Embryonic facial prominence (tissue), 1 donor: Measurements from ENCODE around the gene MCTP1.

Source experiments
- DNase-seq: peaks from one replicate; pipeline ENCODE4 v3.0.0-alpha.2; 2016; ENCODE audit errors: extremely low spot score

MCTP1 gene

DNA sequence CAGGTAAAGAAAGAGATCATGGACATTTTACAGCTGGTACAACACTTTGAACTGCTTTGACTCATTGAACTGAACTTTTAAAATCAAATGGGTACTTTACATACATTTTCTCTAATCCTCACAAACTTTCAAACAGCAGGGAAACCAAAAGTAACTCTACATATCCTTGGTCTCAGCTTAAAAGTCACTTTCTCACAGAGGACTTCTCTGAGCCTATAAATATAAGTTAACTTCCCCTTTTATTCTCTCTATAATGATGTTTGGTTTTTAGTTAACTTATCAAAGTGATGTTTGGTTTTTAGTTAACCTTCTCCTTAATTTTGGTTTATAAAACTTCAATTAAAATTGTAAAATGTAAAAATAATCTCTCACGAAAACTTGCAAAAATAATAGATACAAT is 209.8 kb downstream of the MCTP1 start:
- DNase-seq, result no peak

DNA sequence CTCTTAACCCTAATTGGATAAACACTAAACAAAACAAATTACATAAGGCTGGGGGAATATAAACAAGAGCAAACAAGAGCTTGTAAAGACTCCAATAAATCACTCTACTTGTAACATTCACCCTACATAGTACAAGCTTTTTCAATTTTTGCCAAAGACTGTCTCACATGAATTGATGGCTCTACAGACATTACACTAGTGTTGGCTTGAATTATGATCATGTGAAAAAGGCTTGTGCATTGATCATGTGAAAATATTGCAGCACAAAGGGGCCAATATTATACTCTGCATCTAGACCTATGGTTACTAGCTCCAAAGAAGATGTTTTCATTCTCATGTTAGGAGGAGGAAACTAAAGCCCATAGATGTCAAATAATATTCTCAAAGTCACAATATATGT is 212.6 kb downstream of the MCTP1 start:
- DNase-seq, result no peak

DNA sequence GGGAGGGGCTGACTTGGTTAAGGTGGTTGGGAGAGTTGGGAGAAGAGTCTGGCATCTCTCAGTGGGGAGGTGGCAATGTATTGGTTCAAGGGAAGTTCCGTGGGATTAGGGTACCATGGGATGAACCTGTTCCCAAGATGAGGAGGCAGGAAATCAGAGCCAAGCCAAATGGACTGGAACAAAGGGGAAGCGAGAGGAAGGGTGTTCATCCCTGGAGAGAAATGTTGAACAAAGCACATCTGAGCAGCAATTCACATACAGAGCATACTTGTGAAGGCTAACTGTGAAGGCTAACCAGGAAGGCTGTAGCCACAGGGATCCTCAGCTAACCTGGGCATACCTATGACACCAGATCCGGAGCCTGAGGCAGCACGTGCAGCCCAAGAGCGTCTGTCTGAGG is 214.0 kb downstream of the MCTP1 start:
- DNase-seq, result no peak

DNA sequence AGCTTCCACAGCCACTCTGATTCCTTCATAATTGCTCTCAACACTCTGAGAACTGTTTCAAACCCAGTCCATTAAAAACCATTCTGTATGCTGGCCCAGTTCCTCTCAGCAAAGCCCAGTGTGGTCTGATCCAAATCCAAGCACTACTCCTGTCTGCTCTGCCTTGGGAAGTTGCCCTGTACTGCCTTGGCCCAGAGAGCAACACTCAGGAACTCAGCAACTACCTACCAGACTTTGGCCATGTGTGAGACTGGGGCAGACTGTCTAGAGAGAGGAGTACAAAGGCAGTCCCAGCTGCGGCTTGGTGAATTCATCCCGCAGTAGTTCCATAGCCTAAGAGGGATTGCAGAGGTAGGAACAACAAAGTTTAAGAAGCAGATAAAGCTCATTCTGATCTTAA is 214.4 kb downstream of the MCTP1 start:
- no peak for DNase-seq

DNA sequence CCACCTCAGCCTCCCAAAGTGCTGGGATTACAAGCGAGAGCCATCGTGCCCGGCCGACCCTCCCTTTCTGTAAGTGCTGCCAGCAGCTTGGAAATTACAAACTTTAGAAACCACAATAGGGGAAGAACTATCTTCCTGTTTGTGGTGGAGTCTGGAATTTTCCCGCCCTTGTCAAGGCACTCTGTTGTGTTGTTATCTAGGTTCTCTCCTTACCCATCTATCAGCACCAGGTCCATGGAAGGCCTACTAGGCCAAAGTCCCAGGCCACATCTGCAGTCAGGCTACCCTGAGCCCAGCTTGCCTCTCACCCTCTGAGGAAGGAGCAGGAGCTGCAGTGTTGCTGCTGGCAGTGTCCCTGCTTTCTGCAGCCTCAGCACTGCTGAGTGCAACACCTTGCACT is 214.9 kb downstream of the MCTP1 start:
- DNase-seq, result no peak

DNA sequence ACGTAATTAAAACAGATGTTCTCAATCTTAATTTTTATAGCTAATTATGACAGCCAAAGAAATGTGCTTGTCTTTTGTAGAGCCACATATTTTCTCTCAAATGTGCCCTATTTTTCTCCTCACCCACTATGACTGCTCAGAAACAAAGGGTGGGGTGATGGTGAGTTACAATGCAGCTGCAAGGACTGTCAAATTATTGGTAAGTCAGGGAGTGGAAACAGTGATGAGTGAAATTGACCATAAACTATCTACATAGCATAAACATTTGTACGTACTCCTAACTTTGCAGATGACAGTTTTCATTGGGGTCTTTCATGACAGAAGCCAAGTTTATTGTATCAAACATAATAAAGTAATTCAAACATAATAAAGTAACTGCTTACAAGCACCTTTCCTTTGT is 215.9 kb downstream of the MCTP1 start:
- no peak for DNase-seq

DNA sequence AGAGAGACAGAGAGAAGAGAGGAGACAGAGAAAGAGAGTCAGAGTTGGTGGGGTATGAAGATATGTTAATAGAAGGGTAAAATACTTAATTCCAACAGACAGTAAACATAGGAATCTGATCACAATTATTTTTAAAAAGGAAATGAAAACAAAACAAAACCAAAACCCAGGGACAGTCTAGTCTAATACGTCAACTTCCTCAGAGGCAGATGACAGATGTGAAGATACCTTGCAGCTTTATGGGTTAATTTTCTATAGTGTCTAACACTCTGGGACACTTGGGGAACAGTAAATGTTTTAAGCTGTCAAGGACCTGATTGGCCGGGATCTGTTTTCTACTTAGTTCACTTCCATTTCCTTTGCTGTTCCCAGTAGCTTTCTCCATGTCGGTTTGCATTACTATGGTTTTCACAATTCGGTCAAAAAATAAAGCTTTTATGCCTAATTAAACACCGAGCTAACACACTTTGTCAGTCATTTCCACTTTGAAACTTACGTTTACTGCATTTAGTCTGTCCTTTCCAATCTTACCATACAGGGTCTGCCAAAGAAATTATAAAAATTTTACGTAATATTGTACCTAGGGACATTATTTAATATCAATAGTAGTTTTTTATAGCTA is 216.5 kb downstream of the MCTP1 start:
- DNase-seq, result no peak

DNA sequence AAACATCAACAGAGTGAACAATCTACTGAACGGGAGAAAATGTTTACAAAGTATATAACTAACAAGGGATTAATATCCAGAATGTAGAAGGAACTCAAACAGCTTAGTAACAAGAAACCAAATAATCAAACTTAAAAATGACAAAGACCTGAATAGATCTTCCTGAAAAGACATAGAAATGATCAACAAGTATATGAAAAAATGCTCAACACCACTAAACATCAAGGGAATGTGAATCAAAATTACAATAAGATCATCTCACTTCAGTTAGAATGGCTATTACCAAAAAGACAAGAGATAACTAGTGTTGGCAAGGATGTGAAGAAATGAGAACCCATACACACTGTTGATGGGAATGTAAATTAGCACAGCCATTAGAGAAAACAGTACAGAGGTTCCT is 218.8 kb downstream of the MCTP1 start:
- no peak for DNase-seq

DNA sequence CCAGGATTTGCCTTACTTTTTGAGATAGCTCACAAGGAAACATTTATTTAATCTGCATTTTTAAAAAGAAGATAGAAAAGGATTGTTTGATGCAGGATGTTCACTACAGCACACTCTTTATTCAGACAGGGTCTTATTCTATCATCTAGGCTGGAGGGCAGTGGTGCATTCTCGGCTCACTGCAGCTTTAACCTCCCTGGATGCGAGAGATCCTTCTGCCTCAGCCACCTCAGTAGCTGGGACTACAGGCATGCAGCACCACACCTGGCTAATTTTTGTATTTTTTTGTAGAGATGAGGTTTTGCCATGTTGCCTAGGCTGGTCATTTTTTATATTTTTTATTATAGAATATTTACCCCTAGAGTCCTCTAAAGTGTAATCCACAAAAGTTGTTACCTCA is 221.4 kb downstream of the MCTP1 start:
- DNase-seq, result no peak

DNA sequence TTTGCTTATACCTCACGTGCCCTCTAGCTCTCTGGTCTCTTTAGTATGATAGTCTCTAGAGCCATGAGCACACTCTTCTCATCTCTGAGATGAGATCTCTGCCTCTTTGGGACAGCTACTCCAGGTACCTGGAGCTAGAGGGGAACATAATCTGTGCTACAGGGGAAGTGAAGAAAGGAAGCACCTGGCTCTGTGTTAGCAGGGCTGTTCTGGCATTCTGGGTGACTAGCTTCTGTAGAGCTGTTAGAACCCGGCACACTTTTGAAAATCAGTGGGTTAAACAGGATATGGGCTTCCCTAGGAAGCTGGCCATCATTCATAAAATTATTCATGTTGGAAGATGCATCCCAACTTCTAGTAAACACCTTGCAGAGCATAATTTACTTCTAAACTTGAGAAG is 224.8 kb downstream of the MCTP1 start:
- no peak for DNase-seq

DNA sequence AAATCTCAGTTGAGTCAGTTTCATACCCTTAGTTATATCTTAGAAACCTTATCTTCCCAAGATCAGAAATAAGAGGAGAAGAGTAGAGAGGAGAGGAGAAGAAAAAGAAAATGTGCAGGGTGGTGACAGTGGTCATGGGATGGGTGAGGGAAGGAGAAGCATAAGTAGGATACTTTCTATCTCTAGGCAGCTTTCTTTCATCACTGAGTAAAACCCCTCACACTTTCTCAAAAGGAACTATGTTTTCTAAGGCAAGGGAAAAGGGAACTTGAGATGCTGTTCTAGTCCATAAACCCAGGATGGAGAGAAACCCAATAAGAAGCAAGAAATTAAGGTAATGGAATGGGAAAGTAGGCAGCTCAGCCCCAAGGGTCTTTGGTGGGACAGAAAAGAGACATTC is 225.3 kb downstream of the MCTP1 start:
- DNase-seq, result no peak

DNA sequence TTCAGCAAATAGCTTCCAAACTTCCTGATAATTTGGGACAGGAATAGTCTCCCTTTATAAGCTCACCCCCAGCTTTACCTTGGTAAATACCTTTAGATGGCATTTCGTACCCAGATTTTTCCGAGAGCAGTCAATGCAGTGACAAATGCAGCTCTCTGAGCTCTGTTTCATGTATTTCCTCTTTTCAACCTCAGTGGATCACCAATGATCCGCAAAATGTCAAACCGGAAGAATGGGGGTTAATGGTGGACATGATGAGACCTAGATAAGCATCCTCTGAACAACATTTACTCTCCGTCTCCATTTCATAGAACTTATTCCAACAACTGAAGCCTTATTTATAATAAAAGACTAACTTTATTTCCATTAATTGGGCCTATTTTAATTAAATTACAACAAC is 227.3 kb downstream of the MCTP1 start:
- DNase-seq, result no peak

DNA sequence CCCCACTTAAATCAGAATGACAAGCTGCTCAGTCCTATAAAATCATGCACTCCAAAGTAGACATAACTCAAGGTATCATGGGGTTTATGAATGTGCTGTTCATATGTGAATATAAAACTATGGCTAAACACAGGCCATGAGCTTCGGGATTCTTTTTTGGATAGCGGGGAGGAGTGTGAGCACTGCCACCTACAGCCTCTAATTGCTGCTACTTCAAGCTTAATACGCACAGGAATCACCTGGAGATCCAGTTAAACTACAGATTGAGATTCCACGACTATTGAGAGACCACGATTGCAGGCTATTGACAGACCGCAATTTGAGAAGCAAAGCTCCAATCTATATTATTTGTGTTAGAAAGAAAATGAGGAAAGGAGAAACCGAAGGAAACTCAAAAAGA is 231.6 kb downstream of the MCTP1 start:
- DNase-seq, result no peak

DNA sequence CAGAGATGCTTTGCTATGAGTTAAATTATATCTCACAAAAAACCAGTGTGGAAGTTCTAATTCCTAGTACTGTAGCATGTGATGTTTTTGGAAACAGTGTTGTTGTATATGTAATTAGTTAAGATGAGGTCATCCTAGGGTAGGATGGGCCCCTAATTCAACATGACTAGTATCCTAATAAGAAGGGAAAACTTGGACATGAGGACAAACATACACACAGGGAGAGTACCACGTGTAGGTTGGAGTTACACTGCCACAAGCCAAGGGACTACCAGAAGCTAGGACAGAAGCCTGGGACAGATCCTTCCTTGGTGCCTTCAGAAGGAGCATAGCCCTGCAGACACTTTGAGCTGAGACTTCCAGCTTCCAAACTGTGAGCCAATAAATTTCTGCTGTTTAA is 234.2 kb downstream of the MCTP1 start:
- no peak for DNase-seq

DNA sequence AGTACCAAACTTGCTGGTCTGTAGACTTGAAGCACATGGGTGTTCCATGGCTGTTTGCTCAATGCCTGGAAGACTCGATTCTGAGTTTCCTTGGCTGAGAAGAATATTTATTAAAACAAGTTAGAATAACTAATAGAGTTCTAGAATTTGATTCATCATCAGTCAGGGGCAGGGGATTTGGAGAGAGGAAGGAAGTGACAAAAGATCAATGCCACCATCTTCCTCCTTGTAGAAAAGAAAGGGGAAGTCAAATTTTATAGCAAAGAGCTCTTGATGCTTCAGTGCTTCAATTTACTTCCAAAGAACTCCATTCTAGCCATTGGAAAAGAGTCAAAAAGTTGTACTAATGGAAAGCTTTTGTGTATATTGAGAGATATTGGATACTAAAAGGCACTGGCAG is 236.3 kb downstream of the MCTP1 start:
- DNase-seq, result no peak

DNA sequence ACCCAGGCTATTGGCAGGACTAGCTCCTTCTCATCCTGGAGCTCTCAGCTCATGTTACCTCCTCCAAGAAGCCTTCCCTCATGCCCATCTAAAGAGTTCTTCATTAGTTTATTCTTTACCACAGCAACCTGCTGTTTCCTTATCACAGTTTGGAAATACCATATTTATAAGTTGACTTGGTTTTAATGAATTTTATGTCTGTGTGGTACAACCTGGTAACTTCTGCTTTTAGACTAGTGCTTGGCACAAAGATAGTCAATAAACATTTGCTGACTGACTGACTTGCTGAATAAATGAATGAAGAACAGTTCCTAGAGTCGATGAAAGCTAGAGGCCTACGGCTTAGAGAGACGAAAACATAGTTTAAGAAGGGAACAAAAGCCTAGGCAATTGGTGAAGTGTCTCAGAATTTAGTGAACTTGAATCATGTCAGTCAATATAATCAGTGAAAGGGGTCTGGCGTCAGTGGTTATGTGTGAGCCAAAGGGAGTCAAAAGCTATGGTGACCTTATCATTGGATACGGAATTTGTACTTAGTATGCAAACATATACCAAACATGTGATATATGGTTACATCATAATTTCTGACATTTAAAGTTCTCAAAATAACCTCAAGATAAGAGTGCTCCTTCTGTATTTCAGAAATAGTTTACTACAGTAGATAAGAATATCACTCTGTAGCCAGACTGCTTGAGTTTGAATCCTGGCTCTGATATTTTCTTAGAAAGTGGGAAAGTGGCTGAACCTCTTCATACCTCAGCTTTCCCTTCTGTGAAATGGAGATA is 239.5 kb downstream of the MCTP1 start:
- no peak for DNase-seq

DNA sequence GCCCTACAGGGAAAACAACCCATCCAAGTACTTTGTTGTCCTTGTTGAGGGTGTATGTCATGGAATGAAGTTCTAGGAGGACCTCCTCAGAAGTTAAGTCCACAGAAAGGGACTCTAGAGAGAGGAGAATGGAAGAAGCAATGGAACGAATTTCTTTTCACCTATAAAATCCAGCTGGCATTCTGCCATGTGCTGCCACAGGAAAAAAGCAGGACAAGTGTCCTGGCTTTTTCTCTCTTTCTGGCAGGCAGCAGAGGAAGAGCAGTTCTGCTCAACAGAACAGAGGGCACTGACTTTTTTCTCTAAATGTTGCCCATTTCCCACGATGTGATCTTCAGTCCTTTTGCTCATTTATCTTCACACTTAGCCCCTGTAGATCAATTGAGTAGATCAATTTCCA is 240.8 kb downstream of the MCTP1 start:
- no peak for DNase-seq

DNA sequence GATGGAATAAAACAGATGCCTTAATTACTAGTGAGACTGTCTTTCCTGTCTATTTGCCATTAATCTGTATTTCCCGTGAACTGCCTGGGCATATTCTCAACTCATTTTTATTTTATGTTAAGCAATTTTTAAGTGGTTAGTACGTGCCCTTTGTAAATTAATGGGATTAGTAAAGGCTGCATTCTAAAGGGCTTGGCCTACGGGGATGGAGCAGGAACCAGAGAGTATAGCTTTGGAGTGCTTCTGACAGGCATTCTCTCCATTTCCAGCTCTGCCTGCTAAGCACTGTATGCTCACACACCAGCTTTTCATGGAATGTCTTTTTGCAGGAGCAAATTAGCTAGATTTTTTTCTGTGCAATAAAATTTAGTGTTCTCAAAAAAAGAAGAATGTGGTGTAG is 241.2 kb downstream of the MCTP1 start:
- no peak for DNase-seq

DNA sequence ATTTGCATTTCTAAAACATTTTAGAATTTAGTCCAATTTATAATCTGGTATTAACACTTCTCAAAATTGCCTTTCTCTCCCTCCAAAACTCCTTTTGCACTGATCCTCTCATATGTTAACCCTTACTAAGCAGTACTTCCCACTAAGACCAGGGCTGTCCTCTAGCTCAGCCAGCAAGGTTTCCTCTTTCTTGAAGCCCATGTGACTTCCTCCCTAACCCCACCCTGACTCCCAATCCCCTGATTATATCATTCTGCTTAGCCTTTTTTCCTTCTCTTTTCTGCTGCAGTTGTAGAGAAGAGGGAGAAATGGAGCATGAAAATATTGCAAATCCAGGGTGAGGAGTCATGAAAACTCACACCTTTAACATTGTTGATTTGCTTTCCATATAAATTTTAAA is 241.7 kb downstream of the MCTP1 start:
- no peak for DNase-seq

DNA sequence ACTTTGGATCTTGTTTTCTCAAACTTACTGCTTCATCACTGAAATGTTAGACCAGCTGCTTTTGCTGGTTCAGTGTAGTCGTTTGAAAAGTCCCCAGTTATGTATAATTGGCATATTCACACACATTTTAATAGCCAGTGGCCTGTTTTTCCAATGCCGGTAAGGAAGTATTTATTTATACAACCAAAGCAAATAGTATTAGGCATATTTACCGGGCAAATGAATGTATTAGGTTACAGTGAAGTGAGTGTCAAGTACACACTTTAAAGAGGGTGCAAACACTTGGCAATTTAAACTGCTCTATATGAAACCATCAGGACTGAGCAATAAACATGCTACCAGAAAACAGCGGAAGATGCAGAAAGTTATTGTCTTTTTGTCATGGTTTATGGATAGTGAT is 242.9 kb downstream of the MCTP1 start:
- no peak for DNase-seq

DNA sequence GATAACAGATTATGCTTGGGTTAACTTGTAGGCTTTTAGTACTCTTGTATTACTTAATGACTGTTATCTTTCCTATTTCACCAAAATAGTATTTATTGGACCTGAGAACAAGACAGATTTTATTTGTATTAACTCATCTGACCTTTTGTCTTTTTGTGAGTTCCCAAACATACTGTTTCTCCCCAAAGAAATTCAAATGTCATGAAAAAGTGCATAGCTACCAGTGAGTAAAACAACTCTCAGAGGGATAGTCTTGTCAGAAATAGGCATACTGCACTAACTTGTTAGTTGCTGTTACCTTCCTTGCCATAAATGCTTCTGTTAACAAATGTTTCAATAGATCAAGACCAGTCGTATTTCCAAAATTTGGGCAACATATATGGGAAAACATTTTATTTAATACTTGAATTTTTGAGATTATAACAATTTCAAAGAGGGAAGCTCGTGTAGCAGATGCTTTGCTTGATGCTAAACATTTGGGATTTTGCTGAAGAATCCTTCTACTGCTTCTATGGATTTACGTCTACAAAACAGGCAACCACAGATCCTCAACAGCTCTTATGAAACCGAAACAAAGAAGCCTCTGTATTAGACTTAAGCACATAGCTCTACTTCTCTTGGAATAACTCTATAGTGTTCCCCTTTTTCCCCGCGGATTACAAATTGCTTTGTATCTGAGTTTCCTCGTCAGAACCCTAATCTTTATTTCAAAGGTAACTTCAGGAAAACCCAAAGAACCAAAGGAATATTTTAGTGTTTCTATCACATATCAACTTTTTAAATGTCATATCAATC is 248.8 kb downstream of the MCTP1 start:
- DNase-seq, result no peak

DNA sequence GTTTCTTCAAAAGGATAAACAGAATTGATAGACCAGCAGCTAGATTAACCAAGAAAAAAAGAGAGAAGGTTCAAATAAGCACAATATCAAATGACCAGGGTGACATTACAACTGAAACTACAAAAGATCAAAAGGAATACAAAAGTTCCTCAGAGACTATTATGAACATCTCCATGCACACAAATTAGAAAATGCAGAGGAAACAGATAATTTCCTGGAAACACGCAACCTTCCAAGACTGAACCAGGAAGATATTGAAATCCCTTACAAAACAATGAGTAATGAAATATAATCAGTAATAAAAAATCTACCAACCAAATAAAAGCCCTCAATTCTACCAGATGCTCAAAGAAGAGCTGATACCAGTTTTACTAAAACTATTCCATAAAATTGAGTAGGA is 252.1 kb downstream of the MCTP1 start:
- no peak for DNase-seq
